GM18519 (cell line): ENCODE measurements around the gene OR4C13.
"Not testable (repeated sequence)": the region's sequence is repeated elsewhere in the genome, so short reads cannot be mapped to it uniquely, and the experiment has no call there.

ENCODE experiments used
- ATAC-seq: cut with Tn5 transposase; IDR thresholded peaks from one replicate; pipeline ENCODE4 v1.9.1; 2021; ENCODE audit warnings: mild to moderate bottlenecking, moderate library complexity; ENCODE audit not compliant: unreplicated experiment, low FRiP score

OR4C13 gene

GRCh38 chr11:49952091-49952490 is at the start of gene OR4C13:
Gene OR4C13 (plus strand): TSS chr11:49952391. CDS start chr11:49952423, 32 bp downstream.
- ATAC-seq, result no peak

DNA sequence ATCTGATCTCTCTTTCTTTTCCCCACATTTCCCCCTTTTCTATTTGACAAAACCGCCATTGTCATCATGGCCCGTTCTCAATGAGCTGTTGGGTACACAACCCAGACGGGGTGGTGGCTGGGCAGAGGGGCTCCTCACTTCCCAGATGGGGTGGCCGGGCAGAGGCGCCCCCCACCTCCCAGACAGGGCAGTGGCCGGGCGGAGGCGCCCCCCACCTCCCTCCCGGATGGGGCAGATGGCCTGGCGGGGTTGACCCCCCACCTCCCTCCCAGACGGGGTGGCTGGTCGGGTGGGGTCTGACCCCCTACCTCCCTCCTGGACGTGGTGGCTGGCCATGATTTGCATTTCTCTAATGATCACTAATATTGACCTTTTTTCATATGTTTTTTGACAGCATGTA is 40.7 kb upstream of the OR4C13 start:
- not testable (repeated sequence) for ATAC-seq

DNA sequence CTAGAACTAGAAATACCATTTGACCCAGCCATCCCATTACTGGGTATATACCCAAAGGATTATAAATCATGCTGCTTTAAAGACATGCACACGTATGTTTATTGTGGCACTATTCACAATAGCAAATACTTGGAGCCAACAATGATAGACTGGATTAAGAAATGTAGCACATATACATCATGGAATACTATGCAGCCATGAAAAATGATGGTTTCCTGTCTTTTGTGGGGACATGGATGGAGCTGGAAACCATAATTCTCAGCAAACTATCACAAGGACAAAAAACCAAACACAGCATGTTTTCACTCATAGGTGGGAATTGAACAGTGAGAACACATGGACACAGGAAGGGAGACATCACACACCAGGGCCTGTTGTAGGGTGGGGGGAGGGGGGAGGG is 3.5 kb upstream of the OR4C13 start:
- not testable (repeated sequence) for ATAC-seq

- ATAC-seq, result not testable (repeated sequence)
These were observed 21.2 kb downstream of the OR4C13 start for GRCh38 chr11:49973439-49973838.

GRCh38 chr11:49982435-49982834 is 30.2 kb downstream of the OR4C13 start, which contains the start of gene OR4C12:
Gene OR4C12 (minus strand): TSS chr11:49982535. CDS start chr11:49982501, 34 bp downstream.
- ATAC-seq, result not testable (repeated sequence)

DNA sequence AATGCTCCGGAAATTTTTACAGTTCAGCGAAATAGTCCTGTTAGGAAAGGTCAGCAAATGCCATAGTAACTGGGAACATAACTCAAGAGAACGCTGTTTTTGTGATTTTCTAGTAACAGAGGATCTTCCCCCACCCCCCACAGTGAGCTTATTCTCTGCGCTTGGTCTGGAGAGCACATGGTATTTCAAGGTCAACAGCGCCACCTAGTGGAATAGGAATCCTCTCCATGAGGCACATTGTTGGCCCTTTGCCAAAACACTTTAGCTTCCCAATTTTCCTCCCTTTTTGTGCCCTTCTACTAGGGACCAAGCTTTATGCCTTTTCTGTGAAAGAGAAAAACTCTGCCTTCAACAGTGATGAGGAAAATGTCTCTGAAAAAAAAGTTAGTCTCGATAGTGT is 43.4 kb downstream of the OR4C13 start:
- ATAC-seq, result no peak
